ENCODE data around the gene ZNF845.
"Not testable (repeated sequence)": the region's sequence is repeated elsewhere in the genome, so short reads cannot be mapped to it uniquely, and the experiment has no call there.

ZNF845 gene

GRCh38 chr19:53333463-53334449 lies at the start of gene ZNF845:
Gene ZNF845 (plus strand): TSS chr19:53333749. CDS start chr19:53341308, 7,559 bp downstream.
- DNase-seq, result peak; percentile 97

GRCh38 chr19:53285087-53285486 lies 48.5 kb upstream of the ZNF845 start:
- no peak for DNase-seq

- DNase-seq, result no peak
Observed at GRCh38 chr19:53290758-53291549, 42.6 kb upstream of the ZNF845 start.

GRCh38 chr19:53294786-53295441 lies 38.6 kb upstream of the ZNF845 start:
- DNase-seq, result peak; percentile 13

GRCh38 chr19:53301341-53301740 lies 32.2 kb upstream of the ZNF845 start:
- DNase-seq, result peak; percentile 26

- DNase-seq, result peak; percentile 9
Observed at GRCh38 chr19:53308339-53308811, 25.2 kb upstream of the ZNF845 start.

- DNase-seq, result peak; percentile 62
Observed at GRCh38 chr19:53311044-53311443, 22.5 kb upstream of the ZNF845 start.

GRCh38 chr19:53311897-53312296 lies 21.7 kb upstream of the ZNF845 start:
- no peak for DNase-seq

- DNase-seq, result no peak
Observed at GRCh38 chr19:53328967-53329366, 4.6 kb upstream of the ZNF845 start.

- no peak for DNase-seq
Observed at GRCh38 chr19:53332484-53332883, 1.1 kb upstream of the ZNF845 start.

GRCh38 chr19:53333066-53333462 lies 485 bp upstream of the ZNF845 start:
- peak; percentile 83 for DNase-seq

GRCh38 chr19:53344403-53344802 lies 10.9 kb downstream of the ZNF845 start:
- not testable (repeated sequence) for DNase-seq

- no peak for DNase-seq
Observed at GRCh38 chr19:53355739-53356138, 22.2 kb downstream of the ZNF845 start.

- no peak for DNase-seq
Observed at GRCh38 chr19:53357821-53358581, 24.5 kb downstream of the ZNF845 start.

- not testable (repeated sequence) for DNase-seq
Observed at GRCh38 chr19:53360056-53360455, 26.5 kb downstream of the ZNF845 start.

GRCh38 chr19:53365134-53365898 lies 31.8 kb downstream of the ZNF845 start, which contains the start of gene ZNF525:
Gene ZNF525 (plus strand): TSS chr19:53365705. CDS start chr19:53372282, 6,577 bp downstream.
- peak; percentile 96 for DNase-seq

GRCh38 chr19:53365899-53366493 lies 32.4 kb downstream of the ZNF845 start:
- DNase-seq, result no peak

- DNase-seq, result no peak
Observed at GRCh38 chr19:53372196-53372595, 38.6 kb downstream of the ZNF845 start.

- DNase-seq, result no peak
Observed at GRCh38 chr19:53374288-53374687, 40.7 kb downstream of the ZNF845 start.

- no peak for DNase-seq
Observed at GRCh38 chr19:53374743-53375142, 41.2 kb downstream of the ZNF845 start.

- no peak for DNase-seq
Observed at GRCh38 chr19:53381376-53381775, 47.8 kb downstream of the ZNF845 start.

Measured in OCI-M1 (cell line).